Anterior cingulate cortex (tissue), 58 donors: Measurements from ENCODE around the gene ASPRV1.

Experiments
- DNase-seq, 58 donors: peaks; one replicate each; lab custom pipeline; 2025; lab: John Stamatoyannopoulos, UW

The ASPRV1 gene

DNA sequence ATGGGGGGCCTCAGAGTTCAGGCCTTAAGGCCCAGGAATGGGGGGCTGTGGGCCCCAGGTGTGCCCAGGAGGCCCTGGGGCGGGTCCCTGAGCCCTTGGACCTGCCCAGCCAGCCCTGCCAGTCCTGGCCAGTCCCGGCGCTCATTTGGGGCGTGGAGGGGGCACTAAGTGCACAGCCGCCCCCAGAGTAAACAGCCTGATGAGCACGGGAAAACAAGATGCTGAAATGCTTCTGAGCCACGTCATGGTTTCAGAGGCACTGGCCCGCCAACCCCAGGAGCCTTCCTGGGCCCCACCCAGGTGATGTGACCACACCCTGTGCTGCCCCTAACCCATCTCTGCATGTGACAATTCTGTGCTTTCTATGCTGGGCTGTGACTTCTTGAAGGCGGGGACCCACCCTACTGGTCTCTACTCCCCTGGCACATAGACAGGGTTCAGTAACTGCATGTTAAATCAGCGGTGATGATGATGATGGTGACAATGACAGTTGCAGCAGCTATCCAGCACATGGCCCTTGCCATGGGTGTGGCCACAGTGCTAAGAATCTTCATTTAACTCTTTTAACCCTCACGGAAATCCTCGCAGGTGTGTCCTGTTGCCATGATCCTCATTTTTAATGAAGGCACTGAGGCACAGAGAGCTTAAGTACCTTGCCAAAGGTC lies 28.1 kb upstream of the ASPRV1 start:
- DNase-seq = no peak

DNA sequence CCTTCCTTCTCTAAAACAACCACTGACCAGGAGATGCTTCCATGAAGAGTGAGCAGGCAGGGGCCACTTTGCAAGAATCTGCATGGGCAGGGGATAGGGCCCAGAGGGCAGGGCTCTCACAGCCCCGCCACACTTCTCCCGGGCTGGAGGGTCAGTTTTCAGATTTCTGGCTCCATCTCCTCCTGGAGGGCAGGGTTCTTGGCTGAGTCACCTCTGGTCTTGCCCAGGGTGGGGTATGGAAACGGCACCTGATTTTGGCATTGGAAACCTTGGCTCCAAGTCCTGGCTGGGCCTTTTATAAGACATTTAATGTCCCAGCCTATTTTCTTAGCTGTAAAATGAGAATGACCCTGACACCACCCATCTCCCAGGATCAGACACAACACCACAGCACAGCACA lies 27.6 kb upstream of the ASPRV1 start:
- no peak for DNase-seq

DNA sequence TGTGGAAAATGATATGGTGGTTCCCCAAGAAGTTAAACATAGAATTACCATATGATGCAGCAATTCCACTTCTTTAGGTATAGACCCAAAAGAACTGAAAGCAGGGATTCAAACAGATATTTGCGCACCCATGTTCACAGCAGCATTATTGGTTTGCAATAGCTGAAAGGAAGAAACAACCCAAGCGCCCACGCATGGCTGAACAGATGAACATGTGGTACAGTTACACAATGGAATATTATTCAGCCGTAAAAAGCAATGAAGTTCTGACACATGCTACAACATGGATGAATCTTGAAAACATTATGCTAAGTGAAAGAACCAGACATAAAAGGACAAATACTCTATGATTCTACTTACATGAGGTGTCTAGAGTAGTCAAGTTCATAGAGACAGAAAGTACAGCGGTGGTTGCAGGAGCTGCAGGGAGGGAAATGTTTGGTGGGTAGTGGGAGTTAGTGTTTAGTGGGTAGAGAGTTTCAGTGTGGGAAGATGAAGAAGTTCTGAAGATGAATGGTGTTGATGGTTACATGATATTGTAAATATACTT lies 26.7 kb upstream of the ASPRV1 start:
- no peak for DNase-seq

DNA sequence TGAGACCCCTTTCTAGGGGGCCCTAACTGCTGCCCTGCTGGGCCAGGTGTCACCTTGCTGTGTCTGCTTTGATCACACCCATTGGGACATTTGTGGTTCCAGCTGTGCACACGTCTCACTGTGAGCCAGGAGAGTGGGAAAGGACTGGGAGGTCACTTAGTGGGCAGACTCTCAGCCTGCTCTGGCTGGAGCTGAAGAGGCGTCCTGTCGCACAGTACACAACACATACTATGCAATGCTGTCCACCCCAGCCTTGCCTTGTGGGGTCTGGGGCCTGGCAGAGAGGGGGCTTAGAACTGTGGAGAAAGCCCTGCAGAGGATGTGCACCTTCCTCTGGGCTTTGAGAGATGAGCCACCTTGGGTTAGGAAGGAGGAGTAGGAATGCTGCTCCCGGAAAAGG lies 25.3 kb upstream of the ASPRV1 start:
- DNase-seq = no peak

DNA sequence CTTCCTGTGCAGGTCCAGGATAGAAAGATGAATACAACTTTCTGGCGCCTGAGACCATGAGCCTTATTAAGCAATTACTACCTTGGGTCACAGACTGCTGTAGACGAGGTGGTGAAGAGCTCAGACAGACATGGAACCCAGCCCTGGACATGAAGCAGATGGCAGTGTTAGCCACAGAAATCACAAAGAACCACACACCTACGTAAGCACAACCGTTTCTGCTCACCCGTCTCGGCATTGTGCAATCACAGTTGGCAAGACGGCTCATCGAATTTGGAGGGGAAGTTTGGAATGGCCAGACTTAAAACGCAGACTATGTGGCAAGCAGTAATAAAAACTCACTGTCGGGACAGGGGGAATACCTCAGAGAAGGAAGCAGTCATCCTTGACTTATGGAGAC lies 24.3 kb upstream of the ASPRV1 start:
- DNase-seq = peak in 7 of 58 donors; percentile 5 to 22 (median 16)

DNA sequence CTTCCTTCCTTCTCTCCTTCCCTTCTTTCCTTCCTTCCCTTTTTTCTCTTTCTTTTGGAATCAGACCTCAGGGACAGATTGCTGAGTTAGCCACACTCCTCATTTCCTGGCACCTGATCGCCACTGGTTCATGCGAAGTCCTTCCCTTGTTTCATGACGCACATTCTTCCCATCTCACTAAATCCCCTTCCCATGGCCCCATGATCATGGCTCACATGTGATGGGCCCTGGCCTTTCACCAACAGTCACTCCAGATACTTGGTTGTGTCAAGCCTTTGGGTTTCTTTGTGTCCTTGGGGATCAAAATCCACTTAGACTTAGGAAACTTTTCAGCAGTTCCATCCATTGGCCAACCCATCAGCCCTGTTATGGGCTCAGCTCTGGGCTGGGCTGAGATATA lies 23.8 kb upstream of the ASPRV1 start:
- no peak for DNase-seq

DNA sequence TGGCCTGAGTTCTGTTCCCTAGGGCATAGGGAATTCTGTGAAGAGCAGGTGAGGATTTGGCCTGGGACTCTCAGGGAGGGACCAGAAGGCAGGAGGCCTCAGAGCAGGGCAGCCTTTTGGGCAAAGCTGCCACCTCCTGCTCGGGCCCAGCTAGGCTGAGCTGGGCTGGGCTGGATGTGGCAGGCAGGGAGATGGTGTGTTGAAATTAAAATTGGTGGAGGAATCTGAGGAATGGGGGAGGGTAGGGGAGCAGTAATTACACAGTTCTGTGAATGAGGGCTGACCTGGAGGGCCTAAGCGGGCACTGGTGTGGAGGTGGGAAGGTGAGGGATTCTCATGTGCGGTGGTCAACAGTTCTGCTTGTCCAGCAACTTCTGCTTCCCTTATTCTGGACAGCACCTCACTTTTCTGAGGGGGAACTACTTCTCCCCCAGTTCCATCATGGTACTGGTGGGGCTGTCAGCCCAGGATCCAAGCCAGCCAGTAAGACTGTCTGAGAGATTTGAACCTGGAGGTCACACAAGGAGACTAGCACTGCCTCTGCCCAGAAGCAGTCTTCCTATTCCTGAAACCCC lies 22.0 kb upstream of the ASPRV1 start:
- DNase-seq = no peak

DNA sequence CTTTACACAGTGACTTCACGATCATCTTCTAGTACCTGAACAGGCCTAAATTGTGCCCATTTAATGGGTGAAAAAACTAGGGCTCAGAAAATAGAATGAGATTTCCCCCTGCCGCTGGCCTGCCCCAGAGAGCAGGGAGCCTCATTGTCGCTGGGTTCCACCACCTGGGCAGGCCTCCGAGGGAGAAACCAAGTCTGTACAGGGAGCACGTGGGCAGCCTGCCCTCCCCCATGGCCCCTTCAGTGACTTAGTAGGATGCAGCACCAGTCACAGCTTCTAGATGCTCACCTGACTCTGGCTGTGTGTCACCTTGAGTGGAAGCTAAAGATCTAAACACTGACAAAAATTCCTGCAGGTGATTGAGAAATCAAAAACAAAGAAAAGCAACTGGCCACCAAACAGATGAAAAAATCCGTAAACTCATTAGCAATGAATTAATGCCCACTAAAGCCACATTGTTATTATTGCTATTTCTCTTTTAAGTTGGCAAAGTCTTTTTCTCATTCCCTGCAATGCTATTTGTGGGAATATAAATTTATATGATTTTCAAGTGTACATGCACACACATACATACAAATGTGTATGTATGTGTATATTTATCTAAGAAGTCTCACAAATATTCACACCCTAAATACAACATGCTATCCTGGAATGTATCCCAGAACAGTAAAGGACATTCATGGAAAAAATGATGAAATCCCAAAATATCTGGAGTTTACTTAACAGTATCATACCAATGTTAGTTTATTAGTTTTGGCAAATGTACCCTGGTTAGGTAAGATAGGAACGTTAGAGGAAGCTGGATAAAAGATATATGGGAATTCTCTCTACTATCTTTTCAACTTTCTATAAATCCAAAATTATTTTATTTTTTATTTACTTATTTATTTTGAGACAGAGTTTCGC lies 18.7 kb upstream of the ASPRV1 start:
- no peak for DNase-seq

DNA sequence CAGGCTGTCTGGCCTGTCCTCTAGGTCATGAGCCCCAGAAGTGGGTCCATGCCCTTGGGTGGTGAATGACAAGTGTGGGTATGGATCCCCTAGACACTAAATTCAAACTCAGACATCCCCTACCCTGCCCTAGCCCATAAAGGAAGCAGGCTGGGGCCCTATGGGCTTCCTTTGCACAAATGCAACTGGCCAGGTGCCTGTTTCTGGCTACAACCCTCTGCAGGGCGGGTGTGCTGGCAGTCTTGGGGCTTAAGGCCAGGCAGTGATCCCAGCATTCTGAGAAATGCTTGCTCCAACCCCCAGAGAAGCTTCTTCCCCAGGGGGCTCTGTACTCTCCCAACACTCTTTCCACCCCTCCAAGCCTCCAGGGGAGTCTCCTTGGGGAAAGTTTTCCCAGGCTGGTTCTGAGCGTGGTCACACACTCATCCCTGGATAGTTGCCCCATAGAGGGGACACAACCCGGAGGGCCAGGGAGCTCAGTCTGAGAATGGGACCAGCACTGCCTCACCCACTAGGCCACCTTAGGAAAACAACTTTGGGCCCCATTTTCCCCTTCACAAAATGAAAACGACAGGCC lies 16.6 kb upstream of the ASPRV1 start:
- DNase-seq = no peak

DNA sequence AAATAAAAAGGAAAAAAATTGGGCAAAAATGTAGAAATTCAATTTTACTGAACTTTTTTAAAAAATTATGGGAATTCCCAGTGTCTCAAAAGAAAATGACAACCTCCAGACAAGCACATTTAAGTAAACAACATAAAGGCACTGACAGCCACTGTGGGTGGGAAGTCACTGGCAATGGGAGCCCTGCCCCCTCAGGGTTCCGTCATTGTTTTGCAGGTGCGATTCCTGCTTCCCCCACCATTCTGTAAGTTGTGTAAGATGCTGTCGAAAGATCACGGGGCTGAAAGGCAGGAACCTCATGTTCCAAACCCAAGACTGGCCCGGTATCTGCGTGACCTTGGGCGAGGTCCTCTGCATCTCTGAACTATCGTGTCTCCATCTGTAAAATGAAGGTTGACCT lies 15.8 kb upstream of the ASPRV1 start:
- no peak for DNase-seq

DNA sequence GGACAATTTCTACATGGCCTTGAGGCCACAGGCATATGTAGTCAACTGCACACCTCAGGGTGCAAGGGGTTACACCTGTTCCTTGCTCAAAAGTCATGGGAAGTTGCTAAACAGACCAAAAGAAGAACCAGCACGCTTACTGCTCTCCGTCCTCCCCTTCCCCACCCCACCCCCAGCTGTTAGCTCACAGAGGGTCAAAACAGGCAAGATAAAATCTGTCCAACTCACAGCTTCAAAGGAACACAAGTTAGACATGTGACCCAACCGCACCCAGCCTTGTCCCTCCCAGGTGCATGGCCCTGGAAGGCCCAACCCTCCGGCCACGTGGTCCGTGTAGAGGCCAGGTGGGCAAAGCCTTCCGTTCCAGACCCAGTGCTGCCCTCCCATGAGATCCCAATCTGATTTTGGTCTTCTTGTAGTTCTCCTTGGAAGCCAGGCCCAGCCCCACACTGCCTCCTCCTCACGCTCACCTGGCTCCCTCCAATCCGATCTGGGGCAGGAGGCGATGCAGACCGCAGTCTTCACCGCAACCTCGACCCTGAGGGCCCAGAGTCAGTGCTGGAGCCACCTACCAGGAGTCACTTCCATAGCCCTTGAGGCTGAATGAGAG lies 14.5 kb upstream of the ASPRV1 start:
- no peak for DNase-seq

DNA sequence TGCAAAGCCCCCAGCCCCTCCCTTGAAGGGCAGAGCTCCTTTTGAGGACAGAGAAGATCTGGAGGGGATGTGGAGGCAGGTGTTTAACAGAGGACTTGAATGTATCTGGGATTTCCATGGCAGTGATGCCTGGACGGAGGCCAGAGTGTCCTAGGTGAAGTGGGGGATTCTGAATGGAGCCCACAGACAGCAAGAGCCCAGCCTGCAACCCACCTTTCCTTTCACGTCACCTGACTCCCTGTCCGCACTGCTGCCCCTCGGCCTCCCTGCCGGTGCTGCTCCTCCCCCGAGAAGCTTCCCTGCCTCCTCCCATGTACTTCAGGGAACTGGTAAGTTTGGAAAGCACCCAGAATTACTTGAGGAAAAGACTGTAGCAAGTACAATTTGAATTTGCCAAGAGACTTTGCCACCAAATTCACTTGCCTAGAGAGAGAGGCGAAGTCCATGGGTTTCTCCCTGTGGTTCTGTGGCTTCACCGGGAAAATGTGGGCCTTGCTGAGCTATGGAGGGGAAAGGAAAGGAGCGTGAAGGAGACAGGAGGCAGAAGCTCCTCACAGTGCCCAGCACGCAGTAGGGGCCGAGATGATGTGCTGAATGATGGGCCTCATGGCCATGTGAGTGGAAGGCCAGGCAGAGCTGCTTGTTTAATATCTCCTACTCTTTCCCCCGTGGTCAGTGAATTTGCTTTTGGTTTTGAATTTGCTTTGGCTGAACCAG lies 13.9 kb upstream of the ASPRV1 start:
- no peak for DNase-seq

DNA sequence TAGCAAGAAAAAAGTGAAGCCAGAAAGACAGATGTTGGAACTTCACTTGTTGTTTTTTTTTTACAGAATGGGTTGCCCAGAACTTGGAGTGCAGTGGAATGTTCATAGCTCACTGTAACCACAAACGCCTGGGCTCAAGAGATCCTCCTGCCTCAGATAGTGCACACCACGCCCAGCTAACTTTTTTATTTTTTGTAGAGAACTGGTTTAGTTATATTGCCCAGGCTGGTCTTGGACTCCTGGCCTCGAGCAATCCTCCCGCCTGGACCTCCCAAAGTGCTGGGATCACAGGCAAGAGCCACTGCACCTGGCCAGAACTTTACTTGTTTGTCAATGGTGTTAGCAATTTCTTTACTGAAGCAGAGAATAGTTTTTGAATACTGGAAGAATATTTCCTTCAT lies 11.9 kb upstream of the ASPRV1 start:
- no peak for DNase-seq

DNA sequence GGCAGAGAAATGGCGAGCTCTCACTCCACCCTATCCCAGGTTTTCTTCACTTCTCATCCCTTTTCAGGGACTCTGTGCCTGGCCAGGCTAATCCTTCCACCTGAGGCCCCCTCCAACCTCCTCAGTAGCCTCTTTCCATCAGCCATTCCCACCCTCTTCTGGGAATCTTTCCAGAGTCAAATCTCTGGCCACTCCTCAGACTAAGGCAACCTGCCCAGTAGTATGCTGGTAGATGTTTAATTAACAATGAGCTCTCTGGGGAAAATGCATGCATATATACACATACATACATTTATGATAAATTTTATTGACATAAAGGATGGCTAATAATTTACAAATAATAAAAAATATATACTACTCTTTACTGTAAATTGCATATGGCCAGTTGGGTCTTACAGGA lies 11.4 kb upstream of the ASPRV1 start:
- no peak for DNase-seq

DNA sequence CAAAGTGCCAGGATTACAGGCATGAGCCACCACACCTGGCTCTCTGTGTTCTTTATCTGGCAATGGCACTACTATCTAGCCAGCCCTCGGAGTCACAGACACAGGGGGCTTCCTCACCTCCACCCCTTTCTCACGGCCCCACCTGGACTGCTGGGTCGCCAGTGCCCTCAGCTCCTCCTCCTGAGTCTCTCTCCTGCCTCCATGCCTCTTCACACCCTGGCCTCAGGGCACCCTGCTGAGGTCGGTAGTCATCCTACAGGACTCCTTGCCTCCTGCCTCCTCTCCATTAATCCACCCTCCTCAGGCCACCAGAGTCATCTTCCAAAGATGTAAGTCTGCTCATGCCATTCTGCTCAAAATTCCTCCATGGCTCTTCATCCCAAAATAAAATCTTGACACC lies 8.6 kb upstream of the ASPRV1 start:
- no peak for DNase-seq

DNA sequence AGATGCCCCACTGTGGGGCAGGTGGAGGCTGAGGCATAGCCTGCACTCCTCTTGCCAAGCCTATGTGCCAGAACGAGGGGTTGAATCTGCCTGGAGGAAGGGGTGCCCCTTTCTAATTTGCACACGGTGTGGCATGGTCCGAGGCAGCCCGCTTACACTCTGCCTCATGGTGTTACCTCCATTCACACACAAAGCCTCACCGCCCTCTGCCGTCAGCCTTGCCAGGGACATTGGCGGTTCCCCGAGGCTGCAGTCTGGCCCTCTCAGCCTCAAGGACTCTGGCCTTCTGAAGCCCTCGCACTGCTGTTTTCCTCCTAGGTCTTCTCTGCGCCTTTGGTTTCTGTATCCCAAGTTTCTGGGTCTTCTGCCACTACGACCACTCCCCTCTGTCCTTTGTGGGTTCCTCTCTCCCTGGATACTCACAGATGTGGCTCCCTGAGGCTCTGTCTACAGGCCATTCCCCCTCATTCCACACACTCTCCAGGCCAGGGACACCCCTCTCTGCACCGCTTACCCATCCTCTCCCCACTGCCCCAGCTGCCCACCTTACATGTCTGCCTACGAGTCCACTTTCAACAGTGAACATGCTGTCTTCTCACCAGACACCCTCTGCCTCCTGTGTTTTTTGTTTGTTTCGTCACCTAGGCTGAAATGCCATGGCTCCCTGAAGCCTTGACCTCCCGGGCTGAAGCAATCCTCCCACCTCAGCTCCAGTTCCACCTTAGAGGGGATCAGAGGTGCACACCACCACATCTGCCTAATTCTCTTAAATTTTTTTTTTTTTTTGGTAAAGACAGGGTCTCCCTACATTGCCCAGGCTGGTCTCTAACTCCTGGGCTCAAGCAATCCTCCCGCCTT lies 7.9 kb upstream of the ASPRV1 start:
- DNase-seq = no peak

DNA sequence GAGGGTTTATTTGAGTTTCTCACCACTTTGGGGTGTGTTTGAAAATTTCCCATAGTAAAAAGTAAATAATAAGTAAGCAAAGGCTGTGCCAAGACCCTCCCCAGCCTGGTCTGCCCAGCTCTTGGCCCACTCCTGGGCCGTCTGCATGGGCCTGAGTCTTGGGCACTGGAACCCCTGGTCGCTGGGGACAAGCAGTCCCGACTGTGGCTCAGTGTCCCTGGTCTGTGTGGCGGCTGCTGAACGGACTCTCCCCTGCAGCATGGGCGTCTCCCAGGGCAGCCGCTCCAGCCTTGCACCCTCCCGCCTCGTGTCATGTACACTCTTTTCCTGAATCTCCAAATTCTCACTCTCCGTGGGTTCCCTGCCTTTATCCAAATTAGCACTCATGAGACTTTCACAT lies 7.2 kb upstream of the ASPRV1 start:
- DNase-seq = no peak

DNA sequence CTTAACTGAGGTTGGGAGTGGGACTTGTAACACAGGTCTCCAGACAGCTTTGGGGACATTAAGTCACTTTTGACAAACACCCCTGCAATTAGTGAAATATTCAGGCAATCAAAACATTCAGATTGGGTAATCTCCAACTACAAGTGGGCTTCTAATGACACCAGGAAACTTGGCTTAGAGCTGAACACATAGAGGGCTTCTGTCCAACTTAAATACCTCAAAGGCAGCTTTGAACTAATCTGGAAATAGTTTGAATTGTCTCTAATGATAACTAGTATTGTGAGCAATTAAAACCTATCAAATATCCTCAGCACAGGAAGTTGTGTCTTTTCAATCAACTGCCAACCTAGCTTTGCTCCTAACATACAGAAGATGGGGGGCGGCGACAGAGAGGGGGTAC lies 5.1 kb upstream of the ASPRV1 start:
- DNase-seq = no peak
